ENCODE data around the gene CHRND. TPM values are rescaled to one million over a fixed set of nuclear protein-coding genes. Genes with fewer than 3 reads are reported as not detected.

CHRND gene
- total and polyA plus RNA-seq, 2 of the 8 experiments (the other 6 are each of a cell fraction or from before 2014, with no cell fraction given), result 0.24 TPM; not detected in 1

- Histone ChIP-seq H2BK15ac (ENCODE audit: low read length) (0 out of 2 replicates have a peak within 1 kb of the TSS, but pooled peaks have one; percentile 31), H2BK120ac (replicated peaks; ENCODE audit: low read depth, low read length) (no peak within 1 kb of the TSS), H3K4ac (replicated peaks; ENCODE audit: insufficient read length, low read depth, low read length) (no peak within 1 kb of the TSS), H4K8ac (ENCODE audit: extremely low read depth, insufficient read depth, low read length) (peak within 1 kb of the TSS; percentile 69; the same call in 1 of the 2 replicates), H4K5ac (ENCODE audit: insufficient read length, low read depth, low read length) (no peak within 1 kb of the TSS), H3K27ac (ENCODE audit: low read depth, low read length) (no peak within 1 kb of the TSS), H3K27me3 (replicated peaks in 1 of 4; ENCODE audit: control insufficient read depth in 3 of 4, extremely low read depth in 1 of 4, insufficient read depth in 3 of 4, low read length in 3 of 4) (peaks cover 19 to 40% (median 37%) of the 10 kb centered on the region in 4 experiments), H3K4me1 (replicated peaks in 1 of 4; ENCODE audit: control insufficient read depth in 3 of 4, insufficient read depth in 4 of 4, low read length in 3 of 4) (peaks cover 0 to 22% (median 7%) of the 10 kb centered on the region in 4 experiments; a peak in 5 of 7 replicates), H3K4me2 (ENCODE audit: insufficient read depth in 1 of 2, low read depth in 2 of 2, low read length in 2 of 2) (no peak within 1 kb of the TSS), H3K14ac (ENCODE audit: insufficient read length) (no peak within 1 kb of the TSS), H3K4me3 (ENCODE audit: extremely low read depth in 1 of 4, insufficient read depth in 2 of 4, low read depth in 3 of 4, low read length in 4 of 4) (no peak within 1 kb of the TSS), H2BK12ac (ENCODE audit: low read depth, low read length) (peak within 1 kb of the TSS; percentile 87; the same call in 1 of the 2 replicates), H3K36me3 (ENCODE audit: control insufficient read depth in 2 of 4, insufficient read depth in 4 of 4, low read length in 3 of 4) (no peaks in the 10 kb centered on the region), H4K20me1 (replicated peaks in 1 of 2; ENCODE audit: control insufficient read depth in 1 of 2, insufficient read depth in 2 of 2, low read length in 2 of 2) (peaks cover 3 to 4% of the 10 kb centered on the region in 2 experiments), H3K79me2 (ENCODE audit: control insufficient read depth in 1 of 2, insufficient read depth in 2 of 2, low read length in 2 of 2) (no peaks in the 10 kb centered on the region), H3K56ac (replicated peaks; ENCODE audit: insufficient read length, low read depth, low read length) (no peak within 1 kb of the TSS), H3K9me3 (ENCODE audit: insufficient read depth in 2 of 2, low read depth in 1 of 2, low read length in 1 of 2) (no peaks in the 10 kb centered on the region), H3K23ac (ENCODE audit: insufficient read length) (no peak within 1 kb of the TSS), H2BK5ac (ENCODE audit: low read depth, low read length) (no peak within 1 kb of the TSS), H3K23me2 (ENCODE audit: low read depth, low read length) (peaks cover 10% of the 10 kb centered on the region; the same call in 1 of the 2 replicates), H2AFZ (ENCODE audit: low read length) (no peak within 1 kb of the TSS), H3K18ac (ENCODE audit: extremely low read depth, low read length) (no peak within 1 kb of the TSS), H2AK5ac (ENCODE audit: low read depth, low read length) (no peak within 1 kb of the TSS), H3K9ac (replicated peaks in 1 of 4; ENCODE audit: extremely low read depth in 1 of 4, low read depth in 3 of 4, low read length in 3 of 4) (no peak within 1 kb of the TSS), H2BK20ac (ENCODE audit: low read length) (no peak within 1 kb of the TSS), H4K91ac (replicated peaks; ENCODE audit: insufficient read length, low read length) (no peak within 1 kb of the TSS), H3K79me1 (ENCODE audit: low read depth, low read length) (no peaks in the 10 kb centered on the region)
- ChIA-PET CTCF (ENCODE audit: partially characterized antibody) (interaction anchor here (0.7 to 10.6 kb wide), 24 partner anchors 11 to 227 kb away, joined by 3 to 176 read pairs (median 8); partner anchors contain the start of gene CHRNG), POLR2A (ENCODE audit: partially characterized antibody) (interaction anchor here (0.7 to 1.7 kb wide), 4 partner anchors 9 to 31 kb away, joined by 3 to 5 read pairs (median 4); partner anchors contain the start of genes EIF4E2 and TIGD1)
- no peak for DNase-seq (ENCODE audit: low read depth in 1 of 2, low spot score in 2 of 2)
- FAIRE-seq, result no peak
- 84% methylated on average over 17 of the region's 19 CpGs; no CpG with 5 or more reads in 1 of the 2 experiments for WGBS, 2 experiments (ENCODE audit: extremely low coverage in 1 of 2, insufficient coverage in 1 of 2, insufficient read length in 1 of 2, insufficient replicate concordance in 2 of 2, low coverage in 1 of 2, low lambda C conversion rate in 2 of 2, missing lambda C conversion rate in 1 of 2)
- TF ChIP-seq EZH2 (IDR thresholded peaks at IDR 0.05; ENCODE audit: low read depth, low read length, severe bottlenecking), result no peak
- TF ChIP-seq SP4 (IDR thresholded peaks at IDR 0.05; ENCODE audit: low read length), result no peak
- TF ChIP-seq POLR2A (IDR thresholded peaks at IDR 0.05; ENCODE audit: control extremely low read depth in 1 of 2, low read depth in 2 of 2, low read length in 2 of 2), result no peak
Observed at GRCh38 chr2:232519581-232520438, 6.2 kb upstream of the CHRND start, which contains the start of gene PRSS56. PRSS56 (plus strand) TSS chr2:232520388; CDS start chr2:232520599, 211 bp downstream.
